SU-DHL-6 (cell line): ENCODE measurements around the gene LAMA2.

Experiments
- H2AFZ ChIP-seq: fragments of 200-600 bp; sonication (generic); 2 replicates; pipeline ENCODE4 v1.6.1; 2014; ENCODE audit warnings: low read depth, mild to moderate bottlenecking, moderate library complexity, mixed read lengths, antibody characterized with exemption, low read length; ENCODE audit not compliant: severe bottlenecking
- H3F3A ChIP-seq: fragments of 200-600 bp; shearing (Covaris generic); 2 replicates; pipeline ENCODE4 v1.6.0; 2016; ENCODE audit warnings: antibody characterized with exemption, mild to moderate bottlenecking; ENCODE audit not compliant: insufficient read depth
- H3K27ac ChIP-seq: fragments of 200-600 bp; sonication (generic); 2 replicates; pipeline ENCODE4 v1.5.1; 2016; ENCODE audit warnings: low read depth, mild to moderate bottlenecking, low read length, moderate library complexity, mixed read lengths
- H3K27me3 ChIP-seq: fragments of 200-600 bp; sonication (generic), shearing (Covaris generic); 2 replicates; pipeline ENCODE4 v1.6.0; 2014; ENCODE audit warnings: mild to moderate bottlenecking, low read length
- H3K36me3 ChIP-seq: fragments of 200-600 bp; sonication (generic); 2 replicates; pipeline ENCODE4 v1.6.1; 2014; ENCODE audit warnings: mild to moderate bottlenecking, low read length, mixed read lengths
- H3K4me2 ChIP-seq: fragments of 300-600, 200-600 bp; shearing (Covaris generic), sonication (generic); 2 replicates; pipeline ENCODE4 v1.6.0; 2014; ENCODE audit warnings: low read length, low read depth, mild to moderate bottlenecking; ENCODE audit not compliant: poor library complexity, severe bottlenecking
- H3K4me3 ChIP-seq: fragments of 200-600 bp; sonication (generic); 2 replicates; pipeline ENCODE4 v1.5.1; 2014; ENCODE audit warnings: antibody characterized with exemption, low read length, mild to moderate bottlenecking, mixed read lengths; ENCODE audit not compliant: insufficient read depth, poor library complexity, severe bottlenecking
- H3K79me2 ChIP-seq: fragments of 200-600 bp; sonication (generic); 2 replicates; pipeline ENCODE4 v1.6.1; 2014; ENCODE audit warnings: mild to moderate bottlenecking, low read length, moderate library complexity; ENCODE audit not compliant: insufficient read depth
- H3K9ac ChIP-seq: fragments of 200-600 bp; sonication (generic); 2 replicates; pipeline ENCODE4 v1.7.0; 2014; ENCODE audit warnings: mild to moderate bottlenecking, low read length
- H3K9me2 ChIP-seq: fragments of 200-600 bp; sonication (generic); replicated peaks from 2 replicates; pipeline ENCODE4 v1.6.1; 2014; ENCODE audit warnings: low read length; ENCODE audit not compliant: insufficient read depth
- H3K9me3 ChIP-seq: fragments of 200-600 bp; sonication (generic); 2 replicates; pipeline ENCODE4 v1.6.1; 2014; ENCODE audit warnings: low read length, mixed read lengths; ENCODE audit not compliant: insufficient read depth
- H4K20me1 ChIP-seq: fragments of 200-600 bp; sonication (generic); 2 replicates; pipeline ENCODE4 v1.6.1; 2014; ENCODE audit warnings: low read depth, mild to moderate bottlenecking, antibody characterized with exemption, low read length, moderate library complexity, mixed read lengths
- EZH2phosphoT487 ChIP-seq: fragments of 200-600 bp; sonication (generic), shearing (Covaris generic); conservative IDR thresholded peaks from 2 replicates; pipeline ENCODE4 v1.6.1; 2018; ENCODE audit warnings: mild to moderate bottlenecking, antibody characterized with exemption, low read length, moderate library complexity, mixed read lengths
- TF ChIP-seq, protein P1 (sequence below): fragments of 200-600 bp; sonication (generic); IDR thresholded peaks from one replicate; pipeline ENCODE4 v1.5.1; 2017; ENCODE audit warnings: antibody characterized with exemption, mild to moderate bottlenecking, low read length, moderate library complexity; ENCODE audit not compliant: insufficient read depth, poor library complexity, severe bottlenecking

The LAMA2 gene

DNA sequence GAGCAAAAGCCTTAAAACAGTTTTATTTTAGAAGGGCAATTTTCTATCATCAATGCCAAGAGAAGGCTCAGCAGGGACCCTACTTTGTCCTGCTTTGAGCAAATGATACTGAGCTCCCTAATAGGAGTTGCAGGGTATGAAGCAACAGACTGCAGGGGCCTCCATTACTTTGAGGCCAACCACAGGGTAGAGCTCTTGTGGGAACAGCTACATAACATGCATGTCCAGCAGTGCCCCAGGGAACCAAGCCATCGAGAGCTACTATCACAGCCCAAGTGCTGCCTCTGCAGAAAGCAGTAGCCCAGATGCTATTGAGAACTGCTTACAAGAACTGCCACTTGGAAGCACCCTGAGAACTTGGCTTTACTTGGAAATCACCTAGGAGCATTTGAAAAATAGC, 222.1 kb downstream of the LAMA2 start:
- H3K27ac ChIP-seq: no peak overlapping the region
- H3K4me2 ChIP-seq: no peak overlapping the region
- no peaks in the 10 kb centered on the region for H3K27me3 ChIP-seq
- H3K79me2 ChIP-seq: no peaks in the 10 kb centered on the region
- no peaks in the 10 kb centered on the region for H3F3A ChIP-seq
- H2AFZ ChIP-seq: no peak overlapping the region
- TF ChIP-seq EZH2phosphoT487: no peak
- TF ChIP-seq, protein P1, sequence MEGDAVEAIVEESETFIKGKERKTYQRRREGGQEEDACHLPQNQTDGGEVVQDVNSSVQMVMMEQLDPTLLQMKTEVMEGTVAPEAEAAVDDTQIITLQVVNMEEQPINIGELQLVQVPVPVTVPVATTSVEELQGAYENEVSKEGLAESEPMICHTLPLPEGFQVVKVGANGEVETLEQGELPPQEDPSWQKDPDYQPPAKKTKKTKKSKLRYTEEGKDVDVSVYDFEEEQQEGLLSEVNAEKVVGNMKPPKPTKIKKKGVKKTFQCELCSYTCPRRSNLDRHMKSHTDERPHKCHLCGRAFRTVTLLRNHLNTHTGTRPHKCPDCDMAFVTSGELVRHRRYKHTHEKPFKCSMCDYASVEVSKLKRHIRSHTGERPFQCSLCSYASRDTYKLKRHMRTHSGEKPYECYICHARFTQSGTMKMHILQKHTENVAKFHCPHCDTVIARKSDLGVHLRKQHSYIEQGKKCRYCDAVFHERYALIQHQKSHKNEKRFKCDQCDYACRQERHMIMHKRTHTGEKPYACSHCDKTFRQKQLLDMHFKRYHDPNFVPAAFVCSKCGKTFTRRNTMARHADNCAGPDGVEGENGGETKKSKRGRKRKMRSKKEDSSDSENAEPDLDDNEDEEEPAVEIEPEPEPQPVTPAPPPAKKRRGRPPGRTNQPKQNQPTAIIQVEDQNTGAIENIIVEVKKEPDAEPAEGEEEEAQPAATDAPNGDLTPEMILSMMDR: no peak
- H3K9me2 ChIP-seq: no peaks in the 10 kb centered on the region
- no peak overlapping the region for H3K4me3 ChIP-seq
- H3K36me3 ChIP-seq: no peaks in the 10 kb centered on the region
- H3K9me3 ChIP-seq: no peaks in the 10 kb centered on the region
- no peak overlapping the region for H3K9ac ChIP-seq
- no peaks in the 10 kb centered on the region for H4K20me1 ChIP-seq

DNA sequence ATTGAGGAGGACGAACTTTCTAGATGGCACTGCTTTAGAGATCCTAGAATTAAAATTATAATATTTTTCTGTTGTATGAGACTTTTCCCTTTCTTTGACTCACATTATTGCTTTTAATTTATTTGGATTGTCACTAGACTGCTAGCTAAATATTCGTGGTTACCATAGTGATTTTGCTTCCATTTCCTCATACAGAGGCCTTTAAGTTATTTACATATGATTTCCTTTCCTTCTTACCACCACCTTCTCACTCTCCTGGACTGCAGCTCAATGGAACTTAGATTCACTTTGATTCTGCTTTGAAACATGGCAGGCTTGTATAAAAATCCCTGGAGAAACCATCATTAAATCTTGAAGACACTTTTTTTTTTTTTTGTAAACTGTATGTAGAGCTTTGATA, 222.9 kb downstream of the LAMA2 start:
- no peak overlapping the region for H3K4me2 ChIP-seq
- H3K9ac ChIP-seq: no peak overlapping the region
- H4K20me1 ChIP-seq: no peaks in the 10 kb centered on the region
- no peak overlapping the region for H3K27ac ChIP-seq
- no peaks in the 10 kb centered on the region for H3F3A ChIP-seq
- H3K36me3 ChIP-seq: no peaks in the 10 kb centered on the region
- TF ChIP-seq, protein P1: no peak
- no peak for TF ChIP-seq EZH2phosphoT487
- no peaks in the 10 kb centered on the region for H3K9me3 ChIP-seq
- no peaks in the 10 kb centered on the region for H3K79me2 ChIP-seq
- H3K9me2 ChIP-seq: no peaks in the 10 kb centered on the region
- no peaks in the 10 kb centered on the region for H3K27me3 ChIP-seq
- H2AFZ ChIP-seq: no peak overlapping the region
- no peak overlapping the region for H3K4me3 ChIP-seq

DNA sequence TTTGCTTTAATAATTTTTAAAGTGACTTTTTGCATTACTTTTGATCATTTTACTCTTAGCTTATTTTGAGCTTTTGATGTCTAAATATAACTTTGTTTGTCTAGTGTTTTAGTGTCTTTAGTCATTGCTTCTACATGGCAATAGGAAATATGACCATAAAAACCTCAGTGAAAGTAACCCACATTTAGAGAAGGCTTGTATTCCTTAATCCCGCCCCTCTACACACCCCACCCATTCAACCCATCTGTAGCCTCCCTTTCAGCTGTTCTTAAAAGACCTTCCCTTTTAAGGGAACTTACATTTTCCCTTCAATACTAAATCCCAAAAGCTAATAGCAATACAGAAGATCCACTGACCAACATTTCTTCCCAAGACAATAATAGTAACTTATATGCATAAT, 225.4 kb downstream of the LAMA2 start:
- H3K9ac ChIP-seq: no peak overlapping the region
- no peaks in the 10 kb centered on the region for H3K9me2 ChIP-seq
- no peaks in the 10 kb centered on the region for H4K20me1 ChIP-seq
- TF ChIP-seq, protein P1: no peak
- no peak for TF ChIP-seq EZH2phosphoT487
- H3K4me3 ChIP-seq: no peak overlapping the region
- no peak overlapping the region for H2AFZ ChIP-seq
- no peaks in the 10 kb centered on the region for H3K9me3 ChIP-seq
- H3K27me3 ChIP-seq: no peaks in the 10 kb centered on the region
- no peak overlapping the region for H3K4me2 ChIP-seq
- H3F3A ChIP-seq: no peaks in the 10 kb centered on the region
- no peak overlapping the region for H3K27ac ChIP-seq
- H3K79me2 ChIP-seq: no peaks in the 10 kb centered on the region
- H3K36me3 ChIP-seq: no peaks in the 10 kb centered on the region
